Esophagus squamous epithelium (tissue), 5 donors: Measurements from ENCODE around the gene ERI2. TPM values are rescaled to one million over a fixed set of nuclear protein-coding genes. Genes with fewer than 3 reads are reported as not detected.

ENCODE experiments used
- DNase-seq: peaks from one replicate; lab custom pipeline; 2025; lab: John Stamatoyannopoulos, UW
- H3K27ac ChIP-seq, 4 donors: fragments of 200-600 bp; sonication (generic); one replicate each; pipeline ENCODE4 v1.5.1; 2016 to 2019; ENCODE audit warnings: mild to moderate bottlenecking in 1 of 4
- H3K27me3 ChIP-seq, 4 donors: fragments of 200-600 bp; sonication (generic); 1 replicate in 3 of 4; 2 replicates in 1 of 4; pipeline versions ENCODE4 v1.5.1 to v1.6.0; 2017 to 2021; ENCODE audit warnings: antibody characterized with exemption in 1 of 4
- H3K36me3 ChIP-seq, 3 donors: fragments of 200-600 bp; sonication (generic); one replicate each; pipeline ENCODE4 v1.5.1; 2016 to 2019
- H3K4me1 ChIP-seq, 3 donors: fragments of 200-600 bp; sonication (generic); one replicate each; pipeline ENCODE4 v1.5.1; 2017 to 2019
- H3K4me3 ChIP-seq, 4 donors: fragments of 200-600 bp; sonication (generic); 1 replicate in 3 of 4; 2 replicates in 1 of 4; pipeline ENCODE4 v1.5.1; 2016 to 2019; ENCODE audit warnings: mild to moderate bottlenecking in 2 of 4, moderate library complexity in 1 of 4
- H3K9me3 ChIP-seq, 3 donors: fragments of 200-600 bp; sonication (generic); one replicate each; pipeline ENCODE4 v1.5.1; 2016 to 2019
- POLR2A ChIP-seq, 4 donors: fragments of 450-650 bp; IDR thresholded peaks; one replicate each; pipeline ENCODE4 v1.6.1; 2017; ENCODE audit warnings: antibody characterized with exemption in 4 of 4, mild to moderate bottlenecking in 4 of 4, moderate library complexity in 3 of 4
- WGBS, 2 donors: methylation state at CpG; one replicate each; pipeline ENCODE4 v1.1.5; 2018; 5-methylcytosine and 5-hydroxymethylcytosine counted together
- intact Hi-C: fragments of 100-400 bp; cut with DNase I; formaldehyde crosslinking; loops from one replicate; pipeline ENCODE4 v1.15.0; 2022
- total RNA-seq, 4 donors: library from RNA; depleted of rRNA; stranded (reverse); fragments of >200 nt; gene quantifications; one replicate each; pipeline ENCODE4 v1.1.0, GENCODE V29; 2016
- TF ChIP-seq, protein P1 (sequence below), 6 experiments: fragments of 450-650 bp in 4 of 6; fragments of 200-600 bp in 2 of 6; sonication (generic) in 2 of 6; IDR thresholded peaks; one replicate each; pipeline ENCODE4 v1.5.1; 2016 to 2019; ENCODE audit warnings: antibody characterized with exemption in 6 of 6, mild to moderate bottlenecking in 4 of 6, moderate library complexity in 4 of 6
- donor health status: DM: yes; HTN: yes; CAD: no.

Gene ERI2, protein sequence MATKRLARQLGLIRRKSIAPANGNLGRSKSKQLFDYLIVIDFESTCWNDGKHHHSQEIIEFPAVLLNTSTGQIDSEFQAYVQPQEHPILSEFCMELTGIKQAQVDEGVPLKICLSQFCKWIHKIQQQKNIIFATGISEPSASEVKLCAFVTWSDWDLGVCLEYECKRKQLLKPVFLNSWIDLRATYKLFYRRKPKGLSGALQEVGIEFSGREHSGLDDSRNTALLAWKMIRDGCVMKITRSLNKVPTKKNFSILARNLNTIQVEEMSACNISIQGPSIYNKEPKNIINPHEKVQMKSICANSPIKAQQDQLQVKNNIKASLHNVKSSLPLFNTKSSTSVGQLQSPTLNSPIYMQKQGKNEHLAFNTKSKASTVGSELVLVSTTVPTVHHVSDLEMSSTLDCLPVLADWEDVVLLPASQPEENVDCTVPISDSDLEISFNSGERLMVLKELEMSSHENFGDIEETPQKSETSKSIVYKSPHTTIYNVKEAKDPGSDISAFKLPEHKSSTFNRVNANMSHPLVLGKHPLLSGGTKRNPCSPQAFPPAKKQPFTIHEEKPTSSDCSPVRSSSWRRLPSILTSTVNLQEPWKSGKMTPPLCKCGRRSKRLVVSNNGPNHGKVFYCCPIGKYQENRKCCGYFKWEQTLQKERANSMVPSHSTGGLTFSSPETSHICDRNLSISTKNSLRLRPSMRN
- 10 to 100 TPM; 12.5 to 20.0 (median 19.0) TPM for total RNA-seq

DNA sequence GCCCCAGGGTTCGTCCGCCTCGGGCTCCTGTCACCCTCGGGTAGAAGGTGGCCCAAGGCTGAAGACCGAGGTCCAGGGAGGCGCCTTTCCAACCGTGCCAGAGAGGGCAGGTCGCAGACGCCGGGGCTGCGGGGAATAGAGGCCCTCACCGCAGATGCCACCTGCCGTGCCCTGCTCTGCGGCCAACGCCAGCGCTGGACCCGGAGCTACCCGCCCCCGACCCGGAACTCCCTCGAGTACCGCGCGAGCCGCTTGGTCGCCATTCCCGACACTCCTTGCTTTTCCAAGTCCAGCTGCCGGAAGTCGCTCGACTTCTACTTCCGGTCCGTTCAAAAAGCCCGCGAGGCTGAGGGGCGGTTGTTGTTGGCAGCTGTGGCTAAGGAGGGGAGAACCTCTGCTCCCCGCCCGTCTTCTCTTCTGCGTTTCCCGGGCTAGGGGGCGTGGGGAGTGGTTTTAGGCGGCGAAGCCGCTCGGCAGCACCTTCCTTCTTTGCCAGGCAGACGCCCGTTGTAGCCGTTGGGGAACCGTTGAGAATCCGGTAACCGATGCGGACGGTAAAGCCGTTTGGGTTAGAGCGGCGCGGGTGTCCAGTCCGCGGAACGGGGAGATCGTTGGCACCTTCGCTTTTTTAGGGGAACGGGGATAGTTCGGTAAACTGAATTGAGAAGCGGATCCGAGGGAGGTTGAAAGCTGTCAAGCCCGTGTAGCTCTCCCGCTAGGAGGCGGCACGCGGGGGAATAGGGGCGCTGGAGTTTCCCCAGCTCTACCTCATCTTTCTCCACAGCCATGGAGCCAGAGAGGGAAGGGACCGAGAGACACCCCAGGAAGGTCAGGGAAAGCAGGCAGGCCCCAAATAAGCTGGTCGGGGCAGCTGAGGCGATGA is at the start of gene ERI2, which contains the start of gene REXO5:
Gene ERI2 (minus strand): TSS at position 305 of the 883 bp plus-strand sequence. CDS start 42 bp downstream, at position 263.
Gene REXO5 (plus strand): TSS at position 360 of the 883 bp plus-strand sequence. CDS start 427 bp downstream, at position 787.
- 0% methylated on average over 9 to 23 of the region's 74 CpGs for WGBS, 2 donors
- TF ChIP-seq, protein P1, sequence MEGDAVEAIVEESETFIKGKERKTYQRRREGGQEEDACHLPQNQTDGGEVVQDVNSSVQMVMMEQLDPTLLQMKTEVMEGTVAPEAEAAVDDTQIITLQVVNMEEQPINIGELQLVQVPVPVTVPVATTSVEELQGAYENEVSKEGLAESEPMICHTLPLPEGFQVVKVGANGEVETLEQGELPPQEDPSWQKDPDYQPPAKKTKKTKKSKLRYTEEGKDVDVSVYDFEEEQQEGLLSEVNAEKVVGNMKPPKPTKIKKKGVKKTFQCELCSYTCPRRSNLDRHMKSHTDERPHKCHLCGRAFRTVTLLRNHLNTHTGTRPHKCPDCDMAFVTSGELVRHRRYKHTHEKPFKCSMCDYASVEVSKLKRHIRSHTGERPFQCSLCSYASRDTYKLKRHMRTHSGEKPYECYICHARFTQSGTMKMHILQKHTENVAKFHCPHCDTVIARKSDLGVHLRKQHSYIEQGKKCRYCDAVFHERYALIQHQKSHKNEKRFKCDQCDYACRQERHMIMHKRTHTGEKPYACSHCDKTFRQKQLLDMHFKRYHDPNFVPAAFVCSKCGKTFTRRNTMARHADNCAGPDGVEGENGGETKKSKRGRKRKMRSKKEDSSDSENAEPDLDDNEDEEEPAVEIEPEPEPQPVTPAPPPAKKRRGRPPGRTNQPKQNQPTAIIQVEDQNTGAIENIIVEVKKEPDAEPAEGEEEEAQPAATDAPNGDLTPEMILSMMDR (IDR thresholded peaks at IDR 0.05), result peak in 5 of 6 experiments; percentile 5 to 38 (median 22)
- TF ChIP-seq POLR2A (IDR thresholded peaks at IDR 0.05), result peak in 2 of 4 donors; percentile 41 to 50

DNA sequence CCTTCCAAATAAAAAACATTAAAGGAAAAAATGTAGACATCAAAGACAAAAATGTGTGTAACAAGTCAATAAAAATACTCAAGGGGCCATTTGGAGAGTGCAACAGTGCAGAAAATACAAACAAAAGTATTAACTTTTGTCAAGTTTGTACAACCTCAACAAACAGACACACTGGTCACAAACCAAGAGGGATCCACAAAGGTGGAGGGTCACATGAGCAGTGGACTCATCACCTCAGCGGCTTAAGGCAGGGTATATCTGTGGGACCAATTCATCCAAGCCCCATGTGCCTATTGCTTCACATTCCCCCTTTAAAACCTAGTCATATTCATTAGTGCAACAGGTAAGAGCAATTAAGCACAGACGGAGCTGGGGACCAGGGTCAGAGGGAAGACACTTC is 48.7 kb upstream of the ERI2 start:
- Histone ChIP-seq H3K36me3 (peaks cover 0 to 51% (median 3%) of the 10 kb centered on the region in 3 donors), H3K4me3 (no peak overlapping the region), H3K9me3 (no peaks in the 10 kb centered on the region), H3K4me1 (peaks cover 15 to 44% (median 26%) of the 10 kb centered on the region in 3 donors), H3K27ac (no peak overlapping the region), H3K27me3 (no peaks in the 10 kb centered on the region)
- intact Hi-C loops, result loop anchor here (10.0 kb wide), 1 partner anchor 60 kb away; no protein-coding TSS in a partner anchor
- TF ChIP-seq, protein P1 (IDR thresholded peaks at IDR 0.05), result no peak
- TF ChIP-seq POLR2A (IDR thresholded peaks at IDR 0.05), result no peak
- WGBS, 2 donors, result 82 to 100% methylated on average over 1 to 2 of the region's 2 CpGs
- no peak for DNase-seq

More for the DNA sequence above, at the start of gene ERI2, which contains the start of gene REXO5:
- no peaks in the 10 kb centered on the region for H3K27me3 ChIP-seq
- peaks cover 0 to 14% (median 0%) of the 10 kb centered on the region in 3 donors for H3K36me3 ChIP-seq
- intact Hi-C loops, result no loop called here
- H3K9me3 ChIP-seq, result no peaks in the 10 kb centered on the region
- peaks cover 0 to 26% (median 9%) of the 10 kb centered on the region in 3 donors for H3K4me1 ChIP-seq
- H3K27ac ChIP-seq, result peak within 1 kb of the TSS; percentile 92 to 98 (median 95)
- peak; percentile 12 for DNase-seq
- peak within 1 kb of the TSS; percentile 71 to 87 (median 80) for H3K4me3 ChIP-seq

DNA sequence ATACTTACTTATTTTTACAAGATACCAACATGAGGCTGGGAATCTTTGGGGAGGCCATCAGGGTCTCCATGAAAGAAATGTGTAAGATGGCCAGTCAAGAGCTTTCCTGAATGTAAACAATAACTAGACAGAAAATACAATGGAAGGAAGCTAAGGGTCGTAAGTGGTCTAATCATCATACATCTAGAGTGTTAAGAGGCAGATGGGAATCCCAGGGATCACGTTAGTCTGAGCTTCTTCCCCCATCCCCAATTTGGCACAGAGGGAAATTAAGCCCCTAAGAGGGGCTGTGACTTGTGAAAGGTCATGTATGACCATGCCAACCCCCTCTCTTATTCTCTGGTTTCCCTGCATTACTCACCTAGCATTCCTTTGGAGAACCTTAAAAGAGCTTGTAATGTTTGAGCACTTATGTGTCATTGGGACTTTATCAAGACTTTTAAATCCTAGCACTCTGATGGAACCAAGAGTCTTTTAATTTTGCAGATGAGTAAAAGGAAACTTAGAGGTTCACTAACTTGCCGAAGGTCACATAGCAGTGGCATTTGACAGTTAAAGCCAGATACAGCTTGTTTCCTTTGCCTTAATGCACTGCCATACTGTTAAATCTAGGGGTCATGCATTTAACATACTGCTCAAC is 47.8 kb upstream of the ERI2 start:
- 67 to 78% methylated on average over 3 of the region's 3 CpGs for WGBS, 2 donors
- DNase-seq, result no peak
- intact Hi-C loops, result loop anchor here (10.0 kb wide), 1 partner anchor 61 kb away; no protein-coding TSS in a partner anchor
- no peaks in the 10 kb centered on the region for H3K9me3 ChIP-seq
- H3K27me3 ChIP-seq, result no peaks in the 10 kb centered on the region
- H3K4me1 ChIP-seq, result peaks cover 15 to 48% (median 25%) of the 10 kb centered on the region in 3 donors
- H3K27ac ChIP-seq, result peak overlapping the region in 1 of 4 donors; percentile 84
- no peak for TF ChIP-seq POLR2A (IDR thresholded peaks at IDR 0.05)
- TF ChIP-seq, protein P1 (IDR thresholded peaks at IDR 0.05), result no peak
- peaks cover 0 to 43% (median 0%) of the 10 kb centered on the region in 3 donors for H3K36me3 ChIP-seq
- H3K4me3 ChIP-seq, result no peak overlapping the region

DNA sequence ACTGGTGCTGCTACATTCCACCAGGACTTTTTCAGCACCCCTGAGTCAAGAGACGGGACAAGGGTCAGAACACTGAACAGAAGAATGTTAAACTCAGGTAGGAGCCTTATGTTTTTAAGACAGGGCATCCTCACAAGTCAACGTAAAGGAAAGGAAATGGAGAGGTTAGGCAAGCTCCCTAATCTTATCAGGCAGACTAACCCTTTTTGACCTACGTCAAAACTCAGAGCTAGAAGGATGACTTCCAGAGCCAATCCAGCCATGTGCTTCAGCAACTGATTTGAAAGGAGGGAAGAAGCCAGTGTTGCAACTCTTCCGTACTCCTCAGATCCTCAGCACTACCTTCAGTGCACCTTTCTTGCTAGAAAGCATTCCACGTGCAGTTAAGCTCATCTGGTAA is 46.9 kb upstream of the ERI2 start:
- 88 to 89% methylated on average over 5 of the region's 5 CpGs for WGBS, 2 donors
- intact Hi-C loops, result loop anchor here (10.0 kb wide), 1 partner anchor 62 kb away; no protein-coding TSS in a partner anchor
- Histone ChIP-seq H3K4me3 (no peak overlapping the region), H3K27ac (peak overlapping the region in 2 of 4 donors; percentile 84 to 87), H3K4me1 (peaks cover 15 to 48% (median 25%) of the 10 kb centered on the region in 3 donors), H3K9me3 (no peaks in the 10 kb centered on the region), H3K27me3 (no peaks in the 10 kb centered on the region), H3K36me3 (peaks cover 0 to 40% (median 0%) of the 10 kb centered on the region in 3 donors)
- TF ChIP-seq, protein P1 (IDR thresholded peaks at IDR 0.05), result no peak
- no peak for TF ChIP-seq POLR2A (IDR thresholded peaks at IDR 0.05)
- no peak for DNase-seq
